HCT116 (cell line): ENCODE measurements around the gene STX16. TPM values are rescaled to one million over a fixed set of nuclear protein-coding genes. Genes with fewer than 3 reads are reported as not detected.

Experiments used
- ATAC-seq: fragments of 200-7000 bp; cut with Tn5 transposase; 2 replicates; pipeline ENCODE4 v1.9.1; 2020; ENCODE audit warnings: mild to moderate bottlenecking, moderate library complexity
- BruUV-seq: library from RNA; stranded (reverse); fragments of 400-500 nt; replicated peaks from 2 replicates; lab custom pipeline; 2021; lab: Mats Ljungman, UMichigan
- CTCF ChIA-PET: fragments of 300-600 bp; sonication (Branson Sonifier 250); formaldehyde crosslinking; loops from one replicate; lab custom pipeline; 2021; ENCODE audit warnings: antibody characterized with exemption; lab: Charles Lee
- POLR2A ChIA-PET: fragments of 300-600, 350-600 bp; sonication (Branson Sonifier 250); formaldehyde crosslinking; loops from one replicate; lab custom pipeline; 2021; ENCODE audit warnings: antibody characterized with exemption; lab: Charles Lee
- RAD21 ChIA-PET, 2 experiments: fragments of 300-600 bp; sonication (Branson Sonifier 250); formaldehyde crosslinking; loops; one replicate each; lab custom pipeline; 2023; ENCODE audit warnings: low total read pairs in 2 of 2; ENCODE audit not compliant: uncharacterized antibody in 2 of 2, unreplicated experiment in 2 of 2, low non-redundant PET in 1 of 2; lab: Charles Lee
- DNase-seq: peaks from one replicate; pipeline ENCODE4 v3.0.0-alpha.2; 2010; ENCODE audit warnings: low read depth, low spot score
- H2AFZ ChIP-seq: fragments of 200-600 bp; shearing (Covaris generic), sonication (generic); 2 replicates; pipeline ENCODE4 v1.6.1; 2017; ENCODE audit warnings: low read depth, mixed run types, mixed read lengths, antibody characterized with exemption, low read length; ENCODE audit not compliant: poor library complexity, severe bottlenecking
- H3K27ac ChIP-seq: 2 replicates; pipeline ENCODE4 v1.5.1; 2012; ENCODE audit warnings: low read depth, low read length
- H3K27me3 ChIP-seq: fragments of 200-600 bp; sonication (generic); 2 replicates; pipeline ENCODE4 v1.6.1; 2016; ENCODE audit warnings: mixed run types, low read length, mixed read lengths; ENCODE audit not compliant: insufficient read depth
- H3K36me3 ChIP-seq, 2 experiments: fragments of 200-500 bp in 1 of 2; fragments of 200-600 bp in 1 of 2; sonication (Bioruptor generic) in 1 of 2; sonication (generic) in 1 of 2; 2 replicates each; pipeline versions ENCODE4 v1.5.1 to v1.6.1; 2014 to 2016; ENCODE audit warnings: low read length in 2 of 2, inconsistent platforms in 1 of 2, mixed read lengths in 1 of 2, mixed run types in 1 of 2; ENCODE audit not compliant: insufficient read depth in 2 of 2, control insufficient read depth in 1 of 2
- H3K4me1 ChIP-seq, 2 experiments: fragments of 200-600 bp in 1 of 2; sonication (generic) in 1 of 2; 2 replicates each; pipeline versions ENCODE4 v1.5.1 to v1.6.1; 2012 to 2017; ENCODE audit warnings: low read length in 2 of 2, inconsistent platforms in 1 of 2, mild to moderate bottlenecking in 1 of 2, mixed read lengths in 1 of 2, mixed run types in 1 of 2, moderate library complexity in 1 of 2; ENCODE audit not compliant: insufficient read depth in 2 of 2, control insufficient read depth in 1 of 2
- H3K4me2 ChIP-seq: fragments of 200-600 bp; sonication (generic); 2 replicates; pipeline ENCODE4 v1.6.1; 2017; ENCODE audit warnings: mixed run types, low read length, mixed read lengths
- H3K4me3 ChIP-seq, 2 experiments: fragments of 200-600 bp in 1 of 2; sonication (generic) in 1 of 2; replicated peaks in 1 of 2; 2 replicates each; pipeline ENCODE4 v1.5.1; 2011 to 2016; ENCODE audit warnings: low read length in 2 of 2, control low read depth in 1 of 2, low read depth in 1 of 2, mild to moderate bottlenecking in 1 of 2, mixed read lengths in 1 of 2, mixed run types in 1 of 2
- H3K79me2 ChIP-seq: fragments of 200-600 bp; sonication (generic); 2 replicates; pipeline ENCODE4 v1.6.1; 2017; ENCODE audit warnings: mild to moderate bottlenecking, mixed run types, low read length, moderate library complexity, mixed read lengths; ENCODE audit not compliant: insufficient read depth
- H3K9ac ChIP-seq: fragments of 200-600 bp; sonication (generic); 2 replicates; pipeline ENCODE4 v1.6.1; 2016; ENCODE audit warnings: low read length, mixed read lengths
- H3K9me2 ChIP-seq: fragments of 200-600 bp; sonication (generic), shearing (Covaris generic); 2 replicates; pipeline ENCODE4 v1.6.1; 2017; ENCODE audit warnings: mixed run types, mild to moderate bottlenecking, moderate library complexity; ENCODE audit not compliant: insufficient read depth
- H3K9me3 ChIP-seq, 2 experiments: fragments of 200-500 bp in 1 of 2; fragments of 200-600 bp in 1 of 2; sonication (Bioruptor generic) in 1 of 2; sonication (generic) in 1 of 2; 2 replicates each; pipeline ENCODE4 v1.6.1; 2014 to 2017; ENCODE audit warnings: low read length in 2 of 2, mixed read lengths in 2 of 2, inconsistent platforms in 1 of 2, low read depth in 1 of 2, mild to moderate bottlenecking in 1 of 2, mixed run types in 1 of 2, moderate library complexity in 1 of 2; ENCODE audit not compliant: control insufficient read depth in 1 of 2, insufficient read depth in 1 of 2
- H4K20me1 ChIP-seq: fragments of 200-600 bp; sonication (generic), shearing (Covaris generic); 2 replicates; pipeline ENCODE4 v1.6.1; 2017; ENCODE audit warnings: mixed run types, mild to moderate bottlenecking, moderate library complexity; ENCODE audit not compliant: insufficient read depth
- CBX3 ChIP-seq: IDR thresholded peaks from 2 replicates; pipeline ENCODE4 v1.6.1; 2012; ENCODE audit warnings: low read depth
- EGR1 ChIP-seq: IDR thresholded peaks from 2 replicates; pipeline ENCODE4 v1.6.1; 2012; ENCODE audit warnings: low read depth
- ELF1 ChIP-seq: IDR thresholded peaks from 2 replicates; pipeline ENCODE4 v1.6.1; 2012; ENCODE audit warnings: low read depth, borderline replicate concordance
- TCF7L2 ChIP-seq: IDR thresholded peaks from 2 replicates; pipeline ENCODE4 v1.7.0; 2011; ENCODE audit warnings: borderline replicate concordance, inconsistent platforms; ENCODE audit not compliant: insufficient read depth, insufficient read length; ENCODE audit errors: extremely low read depth
- YY1 ChIP-seq: IDR thresholded peaks from 2 replicates; pipeline ENCODE4 v1.6.1; 2011; ENCODE audit warnings: low read length, low read depth, moderate library complexity, mild to moderate bottlenecking; ENCODE audit not compliant: insufficient replicate concordance; ENCODE audit errors: extremely low read depth
- intact Hi-C: fragments of 100-400 bp; cut with micrococcal nuclease; formaldehyde crosslinking; loops from 2 replicates; pipeline ENCODE4 v1.10.0; 2022
- total RNA-seq: library from RNA; stranded (reverse); gene quantifications from one replicate; pipeline ENCODE4 v1.2.1, GENCODE V29; 2021; ENCODE audit not compliant: unreplicated experiment
- TF ChIP-seq, protein P1 (sequence below): IDR thresholded peaks from 2 replicates; pipeline ENCODE4 v1.6.1; 2012

Gene STX16
- total RNA-seq, 1 experiment from 2014 or later: 55.1 TPM

DNA sequence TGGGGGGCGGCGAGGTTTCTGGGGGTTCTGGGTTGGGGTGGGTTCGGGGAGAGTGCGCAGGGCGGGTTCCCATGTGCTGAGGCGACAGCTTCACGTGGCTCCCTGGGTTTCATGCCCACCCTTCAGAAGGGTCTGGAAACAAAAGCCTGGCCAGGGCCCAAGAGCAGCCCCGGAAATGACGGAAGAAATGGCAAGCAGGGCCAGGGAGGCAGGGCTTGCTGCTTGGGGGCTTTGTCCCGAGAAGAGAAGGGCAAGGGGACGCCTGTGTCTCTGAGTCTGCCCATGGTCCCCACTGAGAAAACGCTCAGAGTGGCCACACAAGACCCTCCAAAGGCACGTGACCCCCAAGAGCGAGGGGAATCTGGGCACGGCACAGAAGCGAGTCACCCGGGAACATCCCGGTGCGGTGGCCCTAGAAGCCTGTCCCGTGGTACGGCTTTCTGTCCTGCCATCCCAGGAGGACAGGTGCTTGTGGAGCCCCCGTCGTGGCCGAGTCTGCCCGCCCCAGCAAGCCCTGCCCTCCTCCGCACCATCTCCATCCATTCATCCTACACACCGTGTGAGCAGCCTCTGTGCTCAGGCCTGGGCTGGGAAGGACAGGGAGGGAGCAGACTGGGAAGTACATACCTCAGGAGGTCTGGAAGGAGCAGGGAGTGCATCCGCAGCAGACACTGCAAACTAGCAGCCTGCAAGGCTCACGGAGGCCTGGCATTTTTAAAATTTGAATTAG, 50.5 kb downstream of the STX16 start (continued):
- TF ChIP-seq, protein P1, sequence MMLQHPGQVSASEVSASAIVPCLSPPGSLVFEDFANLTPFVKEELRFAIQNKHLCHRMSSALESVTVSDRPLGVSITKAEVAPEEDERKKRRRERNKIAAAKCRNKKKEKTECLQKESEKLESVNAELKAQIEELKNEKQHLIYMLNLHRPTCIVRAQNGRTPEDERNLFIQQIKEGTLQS: no peak
- no peak for TF ChIP-seq EGR1

DNA sequence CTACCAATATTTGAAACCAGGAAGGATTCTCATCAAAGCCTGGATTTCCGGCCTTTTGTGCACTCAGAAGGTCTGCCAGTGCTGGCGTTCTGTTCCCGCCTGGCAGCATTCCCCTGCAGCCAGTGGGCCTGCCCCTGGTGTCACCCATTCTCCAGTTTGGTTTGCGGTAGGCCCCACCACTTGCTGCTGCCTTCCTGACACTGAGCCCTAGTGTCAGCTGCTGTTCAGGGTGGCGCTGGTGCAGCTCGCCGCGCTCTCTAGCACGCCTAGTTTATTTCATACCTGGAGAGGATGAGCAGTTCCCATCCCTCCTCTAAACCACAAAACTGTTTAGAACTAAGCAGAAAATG, 51.1 kb downstream of the STX16 start:
- H3K27ac ChIP-seq: no peak overlapping the region
- no peaks in the 10 kb centered on the region for H3K27me3 ChIP-seq
- TF ChIP-seq CBX3 (no peak), ELF1 (no peak), YY1 (no peak), TCF7L2 (no peak)
- intact Hi-C loops: no loop called here
- H3K9me3 ChIP-seq: no peaks in the 10 kb centered on the region
- no peaks in the 10 kb centered on the region for H3K79me2 ChIP-seq
- no peaks in the 10 kb centered on the region for H3K4me1 ChIP-seq
- no peak overlapping the region for H3K9ac ChIP-seq
- H2AFZ ChIP-seq: no peak overlapping the region
- no peaks in the 10 kb centered on the region for H3K9me2 ChIP-seq
- no peak overlapping the region for H3K4me2 ChIP-seq
- ATAC-seq (no peak), DNase-seq (no peak)
- H3K36me3 ChIP-seq: peaks cover 0 to 2% of the 10 kb centered on the region in 2 experiments; a peak in 1 of 4 replicates
- no peak overlapping the region for H3K4me3 ChIP-seq
- BruUV-seq: no TSS peak
- ChIA-PET CTCF (no interaction called here), POLR2A (no interaction called here), RAD21 (interaction anchor here in 1 of 2 experiments (0.6 kb wide), 1 partner anchor 291 kb away, joined by 4 read pairs; no protein-coding TSS in a partner anchor)
- no peaks in the 10 kb centered on the region for H4K20me1 ChIP-seq
